ENCODE data around the gene GNB1.

DNA sequence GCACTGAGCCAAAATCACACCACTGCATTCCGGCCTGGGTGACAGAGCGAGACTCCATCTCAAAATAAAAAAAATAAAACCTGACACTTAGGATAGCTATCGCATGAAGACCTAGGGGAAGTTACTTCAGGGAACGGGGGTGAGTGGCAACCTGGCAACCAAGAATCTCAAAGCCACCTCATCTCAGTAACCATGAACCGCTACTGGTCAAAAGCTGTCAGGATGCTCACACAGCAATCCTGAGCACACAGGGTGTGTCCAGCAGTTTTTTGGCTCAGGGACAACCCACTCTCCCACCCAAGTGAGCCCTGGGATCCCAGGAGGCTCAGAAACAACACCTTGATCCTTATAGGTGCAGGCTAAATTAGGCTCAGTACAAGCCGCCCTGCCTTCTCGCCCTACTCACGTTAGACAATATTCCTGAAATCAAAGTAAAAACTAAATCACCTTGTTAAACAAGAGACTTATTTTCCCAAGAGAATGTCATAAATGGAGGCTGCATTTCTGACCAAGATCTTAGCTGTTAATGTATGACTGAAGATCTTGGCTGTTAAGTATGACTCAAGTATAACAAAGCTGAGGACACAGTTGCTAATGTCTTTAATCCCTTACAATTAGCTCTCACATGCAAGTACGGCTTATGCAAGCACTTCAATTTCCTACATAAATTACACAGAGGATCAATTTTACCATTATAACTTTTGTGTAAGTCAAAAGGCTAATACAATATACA is 64.4 kb downstream of the GNB1 start:
- TF ChIP-seq, protein P1, sequence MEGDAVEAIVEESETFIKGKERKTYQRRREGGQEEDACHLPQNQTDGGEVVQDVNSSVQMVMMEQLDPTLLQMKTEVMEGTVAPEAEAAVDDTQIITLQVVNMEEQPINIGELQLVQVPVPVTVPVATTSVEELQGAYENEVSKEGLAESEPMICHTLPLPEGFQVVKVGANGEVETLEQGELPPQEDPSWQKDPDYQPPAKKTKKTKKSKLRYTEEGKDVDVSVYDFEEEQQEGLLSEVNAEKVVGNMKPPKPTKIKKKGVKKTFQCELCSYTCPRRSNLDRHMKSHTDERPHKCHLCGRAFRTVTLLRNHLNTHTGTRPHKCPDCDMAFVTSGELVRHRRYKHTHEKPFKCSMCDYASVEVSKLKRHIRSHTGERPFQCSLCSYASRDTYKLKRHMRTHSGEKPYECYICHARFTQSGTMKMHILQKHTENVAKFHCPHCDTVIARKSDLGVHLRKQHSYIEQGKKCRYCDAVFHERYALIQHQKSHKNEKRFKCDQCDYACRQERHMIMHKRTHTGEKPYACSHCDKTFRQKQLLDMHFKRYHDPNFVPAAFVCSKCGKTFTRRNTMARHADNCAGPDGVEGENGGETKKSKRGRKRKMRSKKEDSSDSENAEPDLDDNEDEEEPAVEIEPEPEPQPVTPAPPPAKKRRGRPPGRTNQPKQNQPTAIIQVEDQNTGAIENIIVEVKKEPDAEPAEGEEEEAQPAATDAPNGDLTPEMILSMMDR (conservative IDR thresholded peaks at IDR 0.05 in 1 of 2, IDR thresholded peaks at IDR 0.05 in 1 of 2; ENCODE audit: extremely low read depth in 1 of 2, insufficient read depth in 1 of 2, low read depth in 1 of 2, low read length in 2 of 2): no peak
- no peak for TF ChIP-seq EZH2 (IDR thresholded peaks at IDR 0.05; ENCODE audit: borderline replicate concordance, low read length)

All from mammary epithelial cell (primary cell).